Fibroblast of skin of abdomen (primary cell): Measurements from ENCODE around the gene URAD.

Experiments used
- DNase-seq: peaks from one replicate; pipeline ENCODE4 v3.0.0-alpha.2; 2013

Gene URAD

DNA sequence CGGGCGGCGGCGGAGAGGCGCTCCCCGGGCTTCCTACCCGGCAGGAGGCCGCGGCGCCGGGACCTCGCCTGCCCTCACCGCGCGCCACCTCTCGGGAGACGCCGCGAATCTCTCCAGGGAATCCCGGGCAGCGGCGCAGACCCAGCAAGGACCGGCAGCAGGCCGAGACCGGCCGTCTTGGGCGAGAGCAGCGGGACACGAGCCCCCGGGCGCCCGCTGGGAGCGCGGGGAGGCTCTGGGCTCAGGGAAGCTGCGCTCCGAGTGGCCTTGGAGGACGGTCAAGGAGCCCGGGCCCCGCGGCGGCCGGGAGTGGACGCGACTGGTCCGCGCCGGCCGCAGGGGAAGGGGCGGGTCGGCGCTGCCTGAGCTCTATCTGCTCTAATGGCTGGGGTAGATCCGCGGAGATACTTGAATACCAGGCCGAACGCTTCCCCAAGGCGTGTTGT is 34.1 kb downstream of the URAD start:
- peak; percentile 30 for DNase-seq

DNA sequence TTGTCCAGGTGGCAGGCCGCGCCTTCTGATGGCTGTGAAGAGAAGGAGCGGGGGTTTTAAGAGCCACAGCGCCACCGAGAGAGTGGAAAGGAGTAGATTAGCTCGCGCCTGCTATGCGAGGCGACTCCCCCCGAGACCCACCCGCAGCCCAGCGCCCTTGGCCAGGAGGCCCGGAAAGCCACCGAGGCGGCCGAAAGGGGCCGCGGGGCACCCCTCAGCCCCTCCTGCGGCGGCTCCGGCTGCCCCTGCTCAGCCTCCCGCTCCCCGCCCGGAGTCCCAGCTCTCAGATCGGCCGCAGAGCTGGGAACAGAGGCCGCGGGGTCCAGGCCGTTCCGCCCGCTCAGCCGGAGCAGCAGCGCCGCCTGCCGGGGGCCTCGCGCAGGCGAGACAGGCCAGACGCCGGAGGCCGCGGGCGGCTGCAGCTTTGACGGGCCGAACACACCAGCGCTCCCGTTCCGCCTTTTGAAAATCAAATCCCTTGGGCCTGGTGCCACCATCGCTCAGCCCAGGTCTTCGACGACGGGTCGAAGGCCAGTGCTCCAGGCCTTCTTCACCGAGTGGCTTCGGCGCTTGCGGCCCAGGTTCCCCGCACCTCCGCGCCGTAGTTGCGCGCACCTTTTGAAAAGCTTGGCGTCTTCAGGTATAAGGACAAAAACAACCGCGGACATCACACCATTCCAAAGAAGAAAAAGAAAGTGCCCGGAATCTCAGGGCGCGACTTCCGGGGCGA is 34.7 kb downstream of the URAD start:
- peak; percentile 64 for DNase-seq

DNA sequence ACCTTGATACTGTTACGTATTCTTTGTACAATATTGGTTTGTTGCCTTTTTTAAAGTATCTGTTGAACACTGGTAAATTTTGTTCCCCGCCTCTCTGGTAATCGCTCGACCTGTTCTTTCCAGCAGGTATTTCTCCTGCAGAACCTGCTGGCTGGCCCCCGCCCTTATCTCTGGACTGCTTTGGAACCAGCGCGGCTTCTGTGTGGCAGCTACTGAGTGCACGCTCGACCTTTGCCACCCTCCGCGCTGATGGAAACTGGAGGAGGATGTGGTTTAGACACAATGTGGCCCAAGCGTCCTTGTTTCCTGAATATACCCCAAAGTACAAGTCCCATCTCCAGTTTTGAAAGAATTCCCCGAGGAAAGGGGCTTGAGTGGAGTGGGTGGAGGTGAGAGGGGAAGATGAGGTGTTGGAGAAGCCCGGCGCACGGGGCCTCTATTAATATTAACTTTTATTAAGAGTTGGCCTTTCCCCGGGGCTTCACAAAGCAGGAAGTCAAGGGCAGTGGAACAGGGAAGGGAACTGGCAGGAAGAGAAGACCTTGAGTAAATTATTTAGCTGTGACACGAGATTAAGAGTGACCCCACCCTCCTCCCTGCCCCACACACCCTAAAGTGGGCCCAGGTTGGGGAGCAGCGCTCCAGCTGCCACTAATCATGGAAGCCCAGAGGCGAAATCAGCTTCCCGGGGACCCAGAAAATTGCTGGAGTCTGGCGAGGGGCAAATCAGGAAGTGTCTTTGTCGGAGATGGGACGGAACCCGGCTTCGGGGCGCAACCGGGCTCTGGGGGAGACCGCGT is 35.4 kb downstream of the URAD start:
- DNase-seq = no peak

DNA sequence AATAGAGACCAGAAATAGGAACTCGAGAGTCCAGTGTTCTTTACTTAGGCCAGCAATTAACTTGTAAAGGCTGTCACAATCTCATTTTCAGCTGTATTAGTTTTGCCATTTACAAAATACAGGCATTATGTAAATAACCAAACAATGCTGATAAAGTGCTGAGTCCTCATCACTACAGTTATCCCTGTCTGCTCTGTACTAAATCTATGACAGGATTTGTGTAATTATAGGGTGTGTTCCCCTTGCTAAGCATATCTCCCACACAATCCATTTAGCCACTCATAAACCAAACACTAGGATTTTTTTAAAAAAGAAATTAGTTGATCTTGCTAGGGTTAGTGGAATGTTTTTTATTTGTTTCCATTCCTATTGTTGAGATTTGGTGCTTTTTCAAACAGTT is 45.5 kb downstream of the URAD start:
- no peak for DNase-seq

DNA sequence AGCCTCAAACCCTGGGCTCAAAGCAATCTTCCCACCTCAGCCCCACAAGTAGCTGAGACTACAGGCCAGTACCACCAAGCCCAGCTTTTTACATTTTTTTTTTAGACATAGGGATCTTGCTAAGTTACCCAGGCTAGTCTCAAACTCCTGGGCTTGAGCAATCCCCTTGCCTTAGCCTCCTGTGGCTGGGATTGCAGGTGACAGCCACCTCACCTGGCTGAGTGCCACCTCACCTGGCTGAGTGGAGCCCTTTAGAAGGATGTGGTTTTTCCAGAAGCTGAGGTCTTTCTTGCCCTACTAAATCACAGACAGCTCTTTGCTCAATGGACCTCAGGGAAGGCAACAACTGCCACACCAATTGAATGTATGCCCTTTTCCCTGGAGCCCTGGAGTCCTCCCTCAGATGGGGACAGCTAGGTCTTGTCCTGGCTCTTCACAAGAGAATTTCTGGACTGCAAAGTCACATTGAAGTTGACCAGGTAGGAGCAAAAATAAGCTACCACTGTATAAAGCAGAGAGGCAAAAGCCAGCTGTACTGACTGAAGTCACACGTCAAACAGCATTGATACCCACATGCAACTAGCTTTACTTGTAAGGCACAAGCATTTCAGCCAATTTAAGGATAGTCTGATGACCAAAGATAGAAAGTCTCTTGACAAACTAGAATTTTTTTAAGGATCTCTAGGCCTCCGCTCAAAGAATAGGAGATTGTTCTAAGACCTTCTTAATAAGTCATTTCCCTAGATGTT is 54.7 kb downstream of the URAD start:
- DNase-seq = no peak

DNA sequence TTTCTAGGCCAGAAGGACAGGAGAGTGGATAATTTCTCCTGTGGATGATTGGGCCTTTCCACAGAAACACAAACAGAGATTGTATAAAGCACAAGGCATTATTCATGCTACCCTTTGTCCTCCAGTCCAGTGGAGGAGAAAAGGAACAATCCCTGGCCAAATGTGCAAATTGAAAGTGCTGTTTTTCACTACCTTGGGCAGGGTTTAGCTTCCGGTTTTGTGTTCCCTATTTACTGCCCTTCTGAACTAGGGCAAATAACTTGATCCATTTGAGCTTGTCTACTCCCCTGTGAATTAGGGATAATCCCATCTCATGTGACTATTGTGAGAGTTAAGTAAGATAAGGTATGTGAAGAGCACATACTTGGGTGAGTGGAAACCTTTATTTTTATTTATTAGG is 55.4 kb downstream of the URAD start:
- no peak for DNase-seq

DNA sequence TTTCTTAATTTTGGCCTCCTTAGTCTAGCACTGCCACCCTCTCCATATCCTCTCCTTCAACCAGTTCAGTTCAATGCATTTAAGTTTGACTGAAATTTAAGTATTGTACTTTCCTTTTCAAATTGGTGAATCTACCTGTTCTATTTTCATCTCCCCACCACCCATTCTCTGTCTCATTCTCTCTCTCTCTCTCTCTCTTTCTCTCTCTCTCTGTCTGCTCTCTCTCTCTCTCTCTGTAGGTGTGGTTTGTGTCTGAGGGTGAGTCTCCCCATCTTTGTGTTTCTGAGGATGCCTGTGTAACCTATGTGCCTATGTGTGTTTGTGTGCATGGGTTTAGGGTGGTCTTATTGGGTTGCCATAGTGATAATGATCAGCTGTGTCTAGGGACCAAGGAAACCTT is 58.6 kb downstream of the URAD start:
- no peak for DNase-seq

DNA sequence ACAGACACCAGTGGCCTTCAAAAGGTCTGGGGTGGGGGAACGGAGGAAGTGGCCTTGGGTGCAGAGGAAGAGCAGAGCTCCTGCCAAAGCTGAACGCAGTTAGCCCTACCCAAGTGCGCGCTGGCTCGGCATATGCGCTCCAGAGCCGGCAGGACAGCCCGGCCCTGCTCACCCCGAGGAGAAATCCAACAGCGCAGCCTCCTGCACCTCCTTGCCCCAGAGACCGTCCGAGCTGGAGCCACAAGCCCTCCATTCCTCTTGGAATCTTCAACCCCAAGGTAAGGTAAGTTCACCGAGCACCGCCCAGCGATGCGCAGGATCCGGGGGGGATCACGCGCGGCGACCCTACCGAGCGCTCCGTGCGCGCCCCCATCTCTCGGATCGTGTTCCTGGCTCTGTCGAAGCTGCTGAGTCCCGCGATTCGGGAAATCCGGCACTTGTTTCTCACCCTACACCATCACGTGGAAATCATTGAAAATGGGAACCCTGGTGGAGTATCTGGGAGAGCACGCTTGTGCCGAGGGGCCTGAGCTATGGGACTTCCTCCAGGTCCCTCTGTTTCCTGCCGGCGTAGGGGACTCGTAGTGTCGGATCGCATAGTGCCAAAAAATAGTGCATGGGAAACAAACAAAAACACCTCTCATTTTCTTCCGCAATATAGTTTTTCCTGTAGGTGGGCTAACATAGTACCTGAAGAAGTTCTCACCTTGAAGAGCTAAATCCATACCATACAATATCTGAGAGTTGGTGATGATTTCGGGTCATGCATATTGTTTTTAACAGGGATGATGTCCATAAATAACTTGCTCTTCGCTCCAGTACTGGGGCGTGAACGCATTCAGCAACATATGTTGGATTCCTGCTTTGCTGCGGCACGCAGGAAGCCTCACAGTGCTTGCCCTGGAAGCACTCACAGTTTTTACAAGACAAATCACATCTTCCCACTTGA is 59.4 kb downstream of the URAD start:
- no peak for DNase-seq

DNA sequence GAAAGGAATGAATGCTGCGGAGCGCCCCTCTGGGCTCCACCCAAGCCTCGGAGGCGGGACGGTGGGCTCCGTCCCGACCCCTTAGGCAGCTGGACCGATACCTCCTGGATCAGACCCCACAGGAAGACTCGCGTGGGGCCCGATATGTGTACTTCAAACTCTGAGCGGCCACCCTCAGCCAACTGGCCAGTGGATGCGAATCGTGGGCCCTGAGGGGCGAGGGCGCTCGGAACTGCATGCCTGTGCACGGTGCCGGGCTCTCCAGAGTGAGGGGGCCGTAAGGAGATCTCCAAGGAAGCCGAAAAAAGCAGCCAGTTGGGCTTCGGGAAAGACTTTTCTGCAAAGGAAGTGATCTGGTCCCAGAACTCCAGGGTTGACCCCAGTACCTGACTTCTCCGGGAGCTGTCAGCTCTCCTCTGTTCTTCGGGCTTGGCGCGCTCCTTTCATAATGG is 60.1 kb downstream of the URAD start:
- no peak for DNase-seq
